Choroid plexus epithelial cell (primary cell): ENCODE results near the gene UBE2H.

Source experiments
- DNase-seq: peaks from one replicate; pipeline ENCODE4 v3.0.0-alpha.2; 2010; ENCODE audit warnings: low read depth
- H3K4me3 ChIP-seq: 2 replicates; pipeline ENCODE4 v1.5.1; 2011; ENCODE audit warnings: low read depth, mild to moderate bottlenecking, control low read depth, low read length, moderate library complexity
- TF ChIP-seq, protein P1 (sequence below): conservative IDR thresholded peaks from 2 replicates; pipeline ENCODE4 v1.5.1; 2011; ENCODE audit warnings: low read depth, mild to moderate bottlenecking, control low read depth, inconsistent platforms, low read length, moderate library complexity

Gene UBE2H

GRCh38 chr7:129946282-129946681 lies 6.5 kb downstream of the UBE2H start:
- TF ChIP-seq, protein P1, sequence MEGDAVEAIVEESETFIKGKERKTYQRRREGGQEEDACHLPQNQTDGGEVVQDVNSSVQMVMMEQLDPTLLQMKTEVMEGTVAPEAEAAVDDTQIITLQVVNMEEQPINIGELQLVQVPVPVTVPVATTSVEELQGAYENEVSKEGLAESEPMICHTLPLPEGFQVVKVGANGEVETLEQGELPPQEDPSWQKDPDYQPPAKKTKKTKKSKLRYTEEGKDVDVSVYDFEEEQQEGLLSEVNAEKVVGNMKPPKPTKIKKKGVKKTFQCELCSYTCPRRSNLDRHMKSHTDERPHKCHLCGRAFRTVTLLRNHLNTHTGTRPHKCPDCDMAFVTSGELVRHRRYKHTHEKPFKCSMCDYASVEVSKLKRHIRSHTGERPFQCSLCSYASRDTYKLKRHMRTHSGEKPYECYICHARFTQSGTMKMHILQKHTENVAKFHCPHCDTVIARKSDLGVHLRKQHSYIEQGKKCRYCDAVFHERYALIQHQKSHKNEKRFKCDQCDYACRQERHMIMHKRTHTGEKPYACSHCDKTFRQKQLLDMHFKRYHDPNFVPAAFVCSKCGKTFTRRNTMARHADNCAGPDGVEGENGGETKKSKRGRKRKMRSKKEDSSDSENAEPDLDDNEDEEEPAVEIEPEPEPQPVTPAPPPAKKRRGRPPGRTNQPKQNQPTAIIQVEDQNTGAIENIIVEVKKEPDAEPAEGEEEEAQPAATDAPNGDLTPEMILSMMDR, result no peak
- DNase-seq, result no peak
- H3K4me3 ChIP-seq, result no peak overlapping the region

GRCh38 chr7:129943352-129943751 lies 9.4 kb downstream of the UBE2H start:
- H3K4me3 ChIP-seq, result no peak overlapping the region
- TF ChIP-seq, protein P1, result no peak

GRCh38 chr7:129940329-129940728 lies 12.4 kb downstream of the UBE2H start:
- DNase-seq, result no peak
- H3K4me3 ChIP-seq, result no peak overlapping the region
- TF ChIP-seq, protein P1, result no peak

More at GRCh38 chr7:129943352-129943751, 9.4 kb downstream of the UBE2H start:
- no peak for DNase-seq

- no peak for DNase-seq
- TF ChIP-seq, protein P1, result no peak
- no peak overlapping the region for H3K4me3 ChIP-seq
Measured at GRCh38 chr7:129939881-129940280, 12.9 kb downstream of the UBE2H start.

DNA sequence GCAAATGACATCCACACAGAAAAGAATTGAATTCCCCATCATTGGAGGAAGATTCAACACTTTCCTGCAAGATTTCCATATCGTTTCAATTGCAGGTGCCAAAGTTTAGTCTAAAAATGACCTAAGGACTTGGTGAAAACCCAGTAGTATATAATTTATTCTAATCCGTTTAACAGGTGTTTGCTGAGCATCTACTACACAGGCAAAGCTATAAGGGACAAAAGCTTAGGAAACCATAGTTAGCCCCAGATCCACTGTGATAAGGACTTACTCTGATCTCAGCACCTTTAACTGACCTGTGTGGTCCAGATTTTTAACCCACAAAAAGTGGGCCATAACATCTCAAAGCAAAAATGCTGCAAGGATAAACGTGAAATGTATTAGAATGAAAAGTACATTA lies 19.1 kb downstream of the UBE2H start:
- H3K4me3 ChIP-seq, result no peak overlapping the region
- TF ChIP-seq, protein P1, result no peak
- no peak for DNase-seq

DNA sequence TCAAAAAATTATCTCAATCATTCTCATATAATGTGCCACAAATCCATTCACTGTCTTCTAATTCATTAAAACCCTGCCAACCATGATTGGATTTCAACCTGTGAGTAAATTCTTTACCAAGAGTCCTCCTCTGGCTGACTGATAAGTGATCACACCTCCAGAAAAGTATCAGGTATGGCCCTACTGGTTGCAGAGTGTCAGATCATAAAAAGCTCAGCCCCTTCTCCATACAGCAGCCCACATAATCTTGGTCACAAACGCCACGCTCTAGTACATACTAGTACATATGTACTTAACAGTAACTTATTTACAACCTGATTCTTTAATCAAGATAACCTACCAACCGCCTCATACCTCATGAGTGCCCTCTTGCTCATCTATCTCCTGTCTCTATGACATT lies 26.1 kb downstream of the UBE2H start:
- TF ChIP-seq, protein P1, result no peak
- DNase-seq, result no peak
- no peak overlapping the region for H3K4me3 ChIP-seq

- no peak overlapping the region for H3K4me3 ChIP-seq
- TF ChIP-seq, protein P1, result no peak
- DNase-seq, result peak; percentile 39
Measured at GRCh38 chr7:129925416-129926002, 27.3 kb downstream of the UBE2H start.
